ENCODE data around the gene RASSF7. TPM values are rescaled to one million over a fixed set of nuclear protein-coding genes. Genes with fewer than 3 reads are reported as not detected.
A peak's percentile ranks its signal among the peaks of the same experiment; 100 is the strongest.

RASSF7 gene
- total RNA-seq, 1 experiment from 2014 or later, result 32.5 TPM

- POLR2A ChIA-PET, result interaction anchor here (0.5 to 1.6 kb wide), 2 partner anchors 17 to 143 kb away, joined by 3 to 5 read pairs; partner anchors contain the start of gene PKP3
- no peaks in the 10 kb centered on the region for H3K4me1 Mint-ChIP-seq
- DNase-seq (ENCODE audit: low spot score), result peak; percentile 87
- ATAC-seq, result peak; percentile 36
- H3K27me3 Mint-ChIP-seq (ENCODE audit: low read depth), result peaks cover 22% of the 10 kb centered on the region
- H3K36me3 Mint-ChIP-seq, result peaks cover 3% of the 10 kb centered on the region; the same call in 1 of the 2 replicates
- H3K4me3 Mint-ChIP-seq, result peak within 1 kb of the TSS; percentile 87
- no peaks in the 10 kb centered on the region for H3K9me3 Mint-ChIP-seq
- no peak within 1 kb of the TSS for H3K27ac Mint-ChIP-seq
- CTCF ChIA-PET, result interaction anchor here (1.7 to 3.1 kb wide), 2 partner anchors 18 kb away, joined by 7 to 22 read pairs; no protein-coding TSS in a partner anchor
- TF ChIP-seq ZNF416 (CRISPR knock-in tag; IDR thresholded peaks at IDR 0.05), result no peak
- TF ChIP-seq TP53 (CRISPR knock-in tag; IDR thresholded peaks at IDR 0.05), result peak; percentile 90
- TF ChIP-seq FOXP4 (CRISPR knock-in tag; IDR thresholded peaks at IDR 0.05), result peak; percentile 11; the same call in 1 of the 2 replicates
- 0 out of 2 replicates have a peak, but pooled peaks have one; percentile 70 for TF ChIP-seq STAT6 (CRISPR knock-in tag; conservative IDR thresholded peaks at IDR 0.05; ENCODE audit: low read depth)
- TF ChIP-seq SMAD3 (CRISPR knock-in tag; IDR thresholded peaks at IDR 0.05; ENCODE audit: borderline replicate concordance), result no peak
- 0 out of 2 replicates have a peak, but pooled peaks have one; percentile 66 for TF ChIP-seq ZNF138 (CRISPR knock-in tag; conservative IDR thresholded peaks at IDR 0.05)
- 0 out of 2 replicates have a peak, but pooled peaks have one; percentile 58 for TF ChIP-seq NR3C1 (CRISPR knock-in tag; conservative IDR thresholded peaks at IDR 0.05; ENCODE audit: low read depth)
- peak; percentile 81; the same call in 1 of the 2 replicates for TF ChIP-seq ETV6 (CRISPR knock-in tag; IDR thresholded peaks at IDR 0.05)
- TF ChIP-seq MYBL2 (CRISPR knock-in tag; IDR thresholded peaks at IDR 0.05), result peak; percentile 80
- peak; percentile 60; the same call in 1 of the 2 replicates for TF ChIP-seq ZBTB21 (CRISPR knock-in tag; IDR thresholded peaks at IDR 0.05; ENCODE audit: borderline replicate concordance)
- TF ChIP-seq E2F5 (CRISPR knock-in tag; IDR thresholded peaks at IDR 0.05), result 0 out of 2 replicates have a peak, but pooled peaks have one; percentile 25
- 0 out of 2 replicates have a peak, but pooled peaks have one; percentile 18 for TF ChIP-seq ESRRA (CRISPR knock-in tag; IDR thresholded peaks at IDR 0.05; ENCODE audit: borderline replicate concordance)
- peak; percentile 88 for TF ChIP-seq USF1 (CRISPR knock-in tag; IDR thresholded peaks at IDR 0.05)
- TF ChIP-seq EMX1 (CRISPR knock-in tag; IDR thresholded peaks at IDR 0.05), result 0 out of 2 replicates have a peak, but pooled peaks have one; percentile 8
- TF ChIP-seq FOXK1 (CRISPR knock-in tag; IDR thresholded peaks at IDR 0.05), result peak; percentile 65
- 0 out of 2 replicates have a peak, but pooled peaks have one; percentile 14 for TF ChIP-seq TEAD1 (CRISPR knock-in tag; IDR thresholded peaks at IDR 0.05)
- TF ChIP-seq CREM (CRISPR knock-in tag; IDR thresholded peaks at IDR 0.05), result 0 out of 2 replicates have a peak, but pooled peaks have one; percentile 32
- TF ChIP-seq E2F1 (CRISPR knock-in tag; IDR thresholded peaks at IDR 0.05), result no peak
- no peak for TF ChIP-seq ELF4 (CRISPR knock-in tag; IDR thresholded peaks at IDR 0.05; ENCODE audit: low read depth)
- TF ChIP-seq PRDM15 (CRISPR knock-in tag; IDR thresholded peaks at IDR 0.05), result peak; percentile 83
- no peak; the same call in 1 of the 2 replicates for TF ChIP-seq RELA (CRISPR knock-in tag; IDR thresholded peaks at IDR 0.05; ENCODE audit: borderline replicate concordance)
- 0 out of 2 replicates have a peak, but pooled peaks have one; percentile 39 for TF ChIP-seq ZNF232 (CRISPR knock-in tag; IDR thresholded peaks at IDR 0.05)
- peak; percentile 25; the same call in 1 of the 2 replicates for TF ChIP-seq SP1 (CRISPR knock-in tag; conservative IDR thresholded peaks at IDR 0.05)
These were observed 23.7 kb upstream of the RASSF7 start, which contains the start of gene LRRC56 for GRCh38 chr11:536841-537621. LRRC56 (plus strand) TSS chr11:537527; CDS start chr11:540685, 3,158 bp downstream.
